Measurements from ENCODE around the gene SLCO2A1.

DNA sequence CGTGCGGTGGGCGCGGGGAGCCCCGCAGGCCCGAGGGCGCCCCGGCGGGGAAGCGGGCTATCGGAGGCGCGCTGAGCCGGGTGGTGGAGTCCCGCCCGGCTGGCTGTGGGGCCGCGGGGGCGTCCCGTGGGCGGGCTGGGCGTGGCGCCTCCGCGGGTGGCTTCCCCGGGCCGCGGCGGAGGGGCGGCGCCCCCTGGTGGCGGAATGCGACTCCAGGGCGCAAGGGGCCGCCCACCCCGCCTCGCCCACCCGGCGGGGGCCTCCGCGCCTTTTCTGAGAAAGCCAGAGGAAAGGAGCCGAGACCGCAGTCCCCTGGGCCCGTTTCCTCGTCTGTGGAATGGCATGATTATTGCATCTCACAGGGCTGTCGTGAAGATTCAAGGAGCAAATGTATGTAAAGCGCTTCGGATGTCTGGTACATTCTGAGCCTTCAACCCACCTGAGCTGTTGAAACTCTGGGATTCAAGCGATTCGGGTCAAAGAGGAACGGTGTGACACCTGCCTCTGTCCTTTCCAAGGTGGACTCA, 102.1 kb downstream of the SLCO2A1 start:
- TF ChIP-seq, protein P1, sequence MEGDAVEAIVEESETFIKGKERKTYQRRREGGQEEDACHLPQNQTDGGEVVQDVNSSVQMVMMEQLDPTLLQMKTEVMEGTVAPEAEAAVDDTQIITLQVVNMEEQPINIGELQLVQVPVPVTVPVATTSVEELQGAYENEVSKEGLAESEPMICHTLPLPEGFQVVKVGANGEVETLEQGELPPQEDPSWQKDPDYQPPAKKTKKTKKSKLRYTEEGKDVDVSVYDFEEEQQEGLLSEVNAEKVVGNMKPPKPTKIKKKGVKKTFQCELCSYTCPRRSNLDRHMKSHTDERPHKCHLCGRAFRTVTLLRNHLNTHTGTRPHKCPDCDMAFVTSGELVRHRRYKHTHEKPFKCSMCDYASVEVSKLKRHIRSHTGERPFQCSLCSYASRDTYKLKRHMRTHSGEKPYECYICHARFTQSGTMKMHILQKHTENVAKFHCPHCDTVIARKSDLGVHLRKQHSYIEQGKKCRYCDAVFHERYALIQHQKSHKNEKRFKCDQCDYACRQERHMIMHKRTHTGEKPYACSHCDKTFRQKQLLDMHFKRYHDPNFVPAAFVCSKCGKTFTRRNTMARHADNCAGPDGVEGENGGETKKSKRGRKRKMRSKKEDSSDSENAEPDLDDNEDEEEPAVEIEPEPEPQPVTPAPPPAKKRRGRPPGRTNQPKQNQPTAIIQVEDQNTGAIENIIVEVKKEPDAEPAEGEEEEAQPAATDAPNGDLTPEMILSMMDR (IDR thresholded peaks at IDR 0.05): peak; percentile 28 to 80 (median 66)
- TF ChIP-seq POLR2A (IDR thresholded peaks at IDR 0.05): no peak
